ENCODE results near the gene NT5C1A.

Gene NT5C1A

GRCh38 chr1:39663559-39663958 is 8.3 kb downstream of the NT5C1A start:
- H3K9me3 ChIP-seq (ENCODE audit: low read depth, low read length) = no peaks in the 10 kb centered on the region
- H3K4me3 ChIP-seq = no peak overlapping the region
- no peak overlapping the region for H3K27ac ChIP-seq
- no peaks in the 10 kb centered on the region for H3K36me3 ChIP-seq (ENCODE audit: insufficient read depth, low read length)
- H3K9ac ChIP-seq (ENCODE audit: insufficient read length) = no peak overlapping the region
- TF ChIP-seq FOXP2 (optimal IDR thresholded peaks at IDR 0.05; ENCODE audit: control extremely low read depth, extremely low read length, insufficient read depth) (no peak), EZH2 (IDR thresholded peaks at IDR 0.05) (no peak), POLR2AphosphoS5 (IDR thresholded peaks at IDR 0.05; ENCODE audit: borderline replicate concordance, low read depth, low read length) (no peak)
- DNase-seq (ENCODE audit: low read depth, low spot score) = no peak

GRCh38 chr1:39662861-39663260 is 9.0 kb downstream of the NT5C1A start:
- Histone ChIP-seq H3K9ac (ENCODE audit: insufficient read length) (no peak overlapping the region), H3K27ac (no peak overlapping the region), H3K4me3 (no peak overlapping the region), H3K36me3 (ENCODE audit: insufficient read depth, low read length) (no peaks in the 10 kb centered on the region), H3K9me3 (ENCODE audit: low read depth, low read length) (no peaks in the 10 kb centered on the region)
- no peak for TF ChIP-seq EZH2 (IDR thresholded peaks at IDR 0.05)
- no peak for TF ChIP-seq POLR2AphosphoS5 (IDR thresholded peaks at IDR 0.05; ENCODE audit: borderline replicate concordance, low read depth, low read length)
- no peak for TF ChIP-seq FOXP2 (optimal IDR thresholded peaks at IDR 0.05; ENCODE audit: control extremely low read depth, extremely low read length, insufficient read depth)
- no peak for DNase-seq (ENCODE audit: low read depth, low spot score)

- H3K4me3 ChIP-seq = no peak overlapping the region
- TF ChIP-seq FOXP2 (optimal IDR thresholded peaks at IDR 0.05; ENCODE audit: control extremely low read depth, extremely low read length, insufficient read depth) (no peak), EZH2 (IDR thresholded peaks at IDR 0.05) (no peak), POLR2AphosphoS5 (IDR thresholded peaks at IDR 0.05; ENCODE audit: borderline replicate concordance, low read depth, low read length) (no peak)
- no peak for DNase-seq (ENCODE audit: low read depth, low spot score)
- no peaks in the 10 kb centered on the region for H3K36me3 ChIP-seq (ENCODE audit: insufficient read depth, low read length)
- H3K9me3 ChIP-seq (ENCODE audit: low read depth, low read length) = no peaks in the 10 kb centered on the region
- H3K27ac ChIP-seq = no peak overlapping the region
- no peak overlapping the region for H3K9ac ChIP-seq (ENCODE audit: insufficient read length)
Measured at GRCh38 chr1:39659538-39659937, 12.4 kb downstream of the NT5C1A start.

GRCh38 chr1:39659110-39659509 is 12.8 kb downstream of the NT5C1A start:
- DNase-seq (ENCODE audit: low read depth, low spot score) = no peak
- H3K36me3 ChIP-seq (ENCODE audit: insufficient read depth, low read length) = no peaks in the 10 kb centered on the region

GRCh38 chr1:39657923-39658485 is 13.9 kb downstream of the NT5C1A start:
- Histone ChIP-seq H3K27ac (no peak overlapping the region), H3K4me3 (peak overlapping the region; percentile 61), H3K9ac (ENCODE audit: insufficient read length) (no peak overlapping the region), H3K9me3 (ENCODE audit: low read depth, low read length) (no peaks in the 10 kb centered on the region), H3K36me3 (ENCODE audit: insufficient read depth, low read length) (no peaks in the 10 kb centered on the region)
- peak; percentile 3 for DNase-seq (ENCODE audit: low read depth, low spot score)
- TF ChIP-seq POLR2AphosphoS5 (IDR thresholded peaks at IDR 0.05; ENCODE audit: borderline replicate concordance, low read depth, low read length) = no peak
- TF ChIP-seq EZH2 (IDR thresholded peaks at IDR 0.05) = no peak
- no peak for TF ChIP-seq FOXP2 (optimal IDR thresholded peaks at IDR 0.05; ENCODE audit: control extremely low read depth, extremely low read length, insufficient read depth)

More at GRCh38 chr1:39659110-39659509, 12.8 kb downstream of the NT5C1A start:
- Histone ChIP-seq H3K9ac (ENCODE audit: insufficient read length) (no peak overlapping the region), H3K4me3 (no peak overlapping the region), H3K27ac (no peak overlapping the region), H3K9me3 (ENCODE audit: low read depth, low read length) (no peaks in the 10 kb centered on the region)
- no peak for TF ChIP-seq FOXP2 (optimal IDR thresholded peaks at IDR 0.05; ENCODE audit: control extremely low read depth, extremely low read length, insufficient read depth)
- TF ChIP-seq POLR2AphosphoS5 (IDR thresholded peaks at IDR 0.05; ENCODE audit: borderline replicate concordance, low read depth, low read length) = no peak
- no peak for TF ChIP-seq EZH2 (IDR thresholded peaks at IDR 0.05)

- H3K4me3 ChIP-seq = no peak overlapping the region
Measured at GRCh38 chr1:39657402-39657801, 14.5 kb downstream of the NT5C1A start.

GRCh38 chr1:39656391-39656790 is 15.5 kb downstream of the NT5C1A start:
- Histone ChIP-seq H3K9me3 (ENCODE audit: low read depth, low read length) (no peaks in the 10 kb centered on the region), H3K4me3 (no peak overlapping the region), H3K9ac (ENCODE audit: insufficient read length) (no peak overlapping the region), H3K36me3 (ENCODE audit: insufficient read depth, low read length) (no peaks in the 10 kb centered on the region), H3K27ac (no peak overlapping the region)
- no peak for DNase-seq (ENCODE audit: low read depth, low spot score)
- TF ChIP-seq POLR2AphosphoS5 (IDR thresholded peaks at IDR 0.05; ENCODE audit: borderline replicate concordance, low read depth, low read length) (no peak), FOXP2 (optimal IDR thresholded peaks at IDR 0.05; ENCODE audit: control extremely low read depth, extremely low read length, insufficient read depth) (no peak), EZH2 (IDR thresholded peaks at IDR 0.05) (no peak)

More at GRCh38 chr1:39657402-39657801, 14.5 kb downstream of the NT5C1A start:
- no peak for DNase-seq (ENCODE audit: low read depth, low spot score)
- H3K9ac ChIP-seq (ENCODE audit: insufficient read length) = no peak overlapping the region
- H3K36me3 ChIP-seq (ENCODE audit: insufficient read depth, low read length) = no peaks in the 10 kb centered on the region
- H3K9me3 ChIP-seq (ENCODE audit: low read depth, low read length) = no peaks in the 10 kb centered on the region
- no peak overlapping the region for H3K27ac ChIP-seq
- TF ChIP-seq POLR2AphosphoS5 (IDR thresholded peaks at IDR 0.05; ENCODE audit: borderline replicate concordance, low read depth, low read length) = no peak

GRCh38 chr1:39655578-39656268 is 16.2 kb downstream of the NT5C1A start:
- Histone ChIP-seq H3K36me3 (ENCODE audit: insufficient read depth, low read length) (no peaks in the 10 kb centered on the region), H3K9me3 (ENCODE audit: low read depth, low read length) (no peaks in the 10 kb centered on the region), H3K4me3 (no peak overlapping the region), H3K27ac (no peak overlapping the region), H3K9ac (ENCODE audit: insufficient read length) (no peak overlapping the region)
- TF ChIP-seq FOXP2 (optimal IDR thresholded peaks at IDR 0.05; ENCODE audit: control extremely low read depth, extremely low read length, insufficient read depth) = no peak
- TF ChIP-seq EZH2 (IDR thresholded peaks at IDR 0.05) = no peak
- no peak for TF ChIP-seq POLR2AphosphoS5 (IDR thresholded peaks at IDR 0.05; ENCODE audit: borderline replicate concordance, low read depth, low read length)
- DNase-seq (ENCODE audit: low read depth, low spot score) = no peak
